OCI-LY1 (cell line): ENCODE measurements around the gene FMO3.

Experiments
- CTCF ChIP-seq: fragments of 200-600 bp; sonication (generic), shearing (Covaris generic); IDR thresholded peaks from 2 replicates; pipeline ENCODE4 v1.5.1; 2017; ENCODE audit warnings: mild to moderate bottlenecking, antibody characterized with exemption, low read length, moderate library complexity, mixed read lengths
- EZH2 ChIP-seq: fragments of 200-600 bp; sonication (generic), shearing (Covaris generic); IDR thresholded peaks from 2 replicates; pipeline ENCODE4 v1.8.0; 2017; ENCODE audit warnings: borderline replicate concordance, mixed run types, mild to moderate bottlenecking, antibody characterized with exemption, low read length, moderate library complexity, mixed read lengths

DNA sequence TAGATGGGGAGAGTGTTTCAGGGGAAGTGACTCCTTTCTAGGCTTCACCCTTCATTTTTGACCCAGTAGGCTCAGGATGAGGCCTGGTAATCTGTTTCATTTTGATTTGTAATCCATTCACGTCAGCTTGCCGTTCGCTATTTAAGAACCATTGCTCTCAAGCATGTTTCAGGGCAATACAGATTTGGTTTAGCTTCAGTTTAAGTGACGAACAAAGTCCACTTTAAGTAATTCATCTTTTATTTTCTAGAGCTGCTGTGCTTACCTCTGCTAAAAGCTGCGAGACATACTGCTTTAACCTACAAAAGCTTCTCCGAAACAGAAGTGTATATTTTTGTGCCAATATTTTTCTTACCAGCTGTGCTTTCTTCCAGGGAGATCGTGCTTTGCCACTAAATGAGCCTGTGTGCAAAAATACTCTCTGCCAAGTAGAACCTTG, 8.9 kb upstream of the FMO3 start:
- TF ChIP-seq CTCF (no peak), EZH2 (no peak)
